GM20431 (cell line): ENCODE data around the gene AGFG1.
"Not testable (repeated sequence)": the region's sequence is repeated elsewhere in the genome, so short reads cannot be mapped to it uniquely, and the experiment has no call there.

Source experiments
- in situ Hi-C: fragments of 300-500 bp; cut with MseI, MboI; formaldehyde crosslinking; loops from one replicate; pipeline ENCODE4 v1.15.0; 2020; ENCODE audit warnings: low sequenced_read_pairs; ENCODE audit not compliant: unreplicated experiment

The AGFG1 gene

GRCh38 chr2:227527351-227527750 lies 55.4 kb downstream of the AGFG1 start:
- in situ Hi-C loops = no loop called here

DNA sequence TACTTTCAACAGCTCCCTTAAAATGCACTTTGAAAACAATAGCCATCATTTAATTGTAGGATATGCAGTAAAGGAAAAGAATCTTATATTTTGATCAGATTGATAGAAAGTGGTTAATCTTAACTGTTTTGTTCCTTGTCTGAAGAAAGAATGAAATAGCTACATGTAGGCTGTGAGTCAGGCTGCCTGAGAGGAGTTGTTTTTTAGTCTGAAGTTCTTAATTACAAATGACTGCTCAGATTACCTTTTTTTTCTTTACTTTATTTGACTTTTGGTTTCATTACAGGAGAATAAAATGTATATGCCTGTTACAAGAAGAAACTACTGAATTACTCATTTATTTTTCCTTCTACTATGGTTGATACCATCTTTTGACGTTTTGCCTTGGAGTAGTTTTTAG lies 56.8 kb downstream of the AGFG1 start:
- in situ Hi-C loops = no loop called here

GRCh38 chr2:227529871-227530270 lies 57.9 kb downstream of the AGFG1 start:
- in situ Hi-C loops = no loop called here

- in situ Hi-C loops = no loop called here
These were observed 62.8 kb downstream of the AGFG1 start for GRCh38 chr2:227534714-227535113.

GRCh38 chr2:227536445-227536844 lies 64.5 kb downstream of the AGFG1 start:
- in situ Hi-C loops = no loop called here

DNA sequence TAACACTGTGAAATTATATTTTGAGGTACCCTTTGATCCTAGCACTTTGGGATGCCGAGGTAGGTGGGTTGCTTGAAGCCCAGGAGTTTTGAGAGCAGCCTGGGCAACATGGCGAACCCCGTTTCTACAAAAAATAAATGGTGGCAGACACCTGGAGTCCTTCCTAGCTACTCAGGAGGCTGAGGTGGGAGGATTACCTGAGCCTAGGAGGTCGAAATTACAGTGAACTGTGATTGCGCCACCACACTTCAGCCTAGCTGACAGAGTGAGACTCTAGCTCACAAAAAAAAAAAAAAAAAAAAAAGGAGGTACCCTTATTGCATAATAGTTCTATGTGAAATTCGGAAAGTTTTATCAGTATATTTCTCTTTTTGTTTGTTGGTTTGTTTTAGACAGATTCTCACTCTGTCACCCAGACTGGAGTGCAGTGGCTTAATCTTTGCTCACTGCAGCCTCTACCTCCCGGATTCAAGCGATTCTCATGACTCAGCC lies 67.6 kb downstream of the AGFG1 start:
- in situ Hi-C loops = no loop called here

DNA sequence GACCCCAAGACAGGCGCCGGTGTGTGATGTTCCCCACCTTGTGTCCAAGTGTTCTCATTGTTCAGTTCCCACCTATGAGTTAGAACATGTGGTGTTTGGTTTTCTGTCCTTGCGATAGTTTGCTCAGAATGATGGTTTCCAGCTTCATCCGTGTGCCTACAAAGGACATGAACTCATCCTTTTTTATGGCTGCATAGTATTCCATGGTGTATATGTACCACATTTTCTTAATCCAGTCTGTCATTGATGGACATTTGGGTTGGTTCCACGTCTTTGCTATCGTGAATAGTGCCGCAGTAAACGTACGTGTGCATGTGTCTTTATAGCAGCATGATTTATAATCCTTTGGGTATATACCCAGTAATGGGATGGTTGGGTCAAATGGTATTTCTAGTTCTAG lies 68.4 kb downstream of the AGFG1 start:
- in situ Hi-C loops = not testable (repeated sequence)

- in situ Hi-C loops = no loop called here
These were observed 74.0 kb downstream of the AGFG1 start for GRCh38 chr2:227545990-227546389.

DNA sequence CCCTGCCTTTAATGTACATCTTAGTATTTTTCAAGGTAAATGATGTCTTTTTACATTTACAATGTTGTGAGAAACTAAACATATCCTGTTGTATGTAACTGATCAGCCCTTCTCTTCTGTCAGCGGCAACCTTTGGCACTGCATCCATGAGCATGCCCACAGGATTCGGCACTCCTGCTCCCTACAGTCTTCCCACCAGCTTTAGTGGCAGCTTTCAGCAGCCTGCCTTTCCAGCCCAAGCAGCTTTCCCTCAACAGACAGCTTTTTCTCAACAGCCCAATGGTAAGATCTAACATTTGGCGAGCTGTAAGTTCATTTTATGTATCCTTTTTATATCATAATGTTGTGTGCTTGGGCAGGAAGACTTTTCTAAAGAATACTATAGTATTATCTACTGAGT lies 79.9 kb downstream of the AGFG1 start:
- in situ Hi-C loops = no loop called here

DNA sequence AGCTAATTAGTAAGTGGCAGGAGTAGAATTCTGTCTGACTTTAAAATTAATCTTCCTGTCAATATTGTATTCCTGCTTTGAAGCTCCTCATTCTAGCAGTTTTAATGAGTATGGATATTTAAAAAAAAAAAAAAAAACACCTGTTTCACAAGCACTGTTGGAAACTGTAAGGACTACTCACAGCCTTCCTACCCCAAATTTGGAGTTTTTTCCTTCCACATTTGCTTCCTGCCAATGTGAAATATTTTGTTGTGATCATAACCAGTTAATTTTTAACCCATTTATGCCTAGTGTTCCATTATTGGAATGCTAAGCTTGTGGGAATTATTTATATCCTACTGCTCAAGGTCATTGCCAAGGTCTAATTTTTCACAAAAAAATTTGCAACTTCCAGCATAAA lies 90.6 kb downstream of the AGFG1 start:
- in situ Hi-C loops = no loop called here

DNA sequence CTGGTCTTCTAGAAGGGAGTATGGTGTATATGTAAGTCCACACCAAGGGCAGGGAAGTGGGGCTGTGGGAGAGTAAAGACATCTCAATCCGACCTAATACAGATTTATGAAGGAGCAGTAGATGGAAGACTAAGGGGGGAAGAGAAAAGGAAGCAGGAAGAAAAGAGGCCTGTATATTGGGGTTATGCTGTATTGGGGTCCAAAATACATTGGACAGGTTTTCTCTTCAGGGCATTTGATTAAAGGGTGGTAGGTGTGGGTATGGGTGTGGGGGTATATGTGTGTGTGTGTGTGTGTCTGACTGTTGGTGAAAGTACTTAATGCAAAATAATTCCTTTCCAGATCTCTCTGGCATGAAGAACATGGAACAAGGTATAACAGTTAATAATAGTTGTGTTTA lies 93.1 kb downstream of the AGFG1 start:
- in situ Hi-C loops = no loop called here

DNA sequence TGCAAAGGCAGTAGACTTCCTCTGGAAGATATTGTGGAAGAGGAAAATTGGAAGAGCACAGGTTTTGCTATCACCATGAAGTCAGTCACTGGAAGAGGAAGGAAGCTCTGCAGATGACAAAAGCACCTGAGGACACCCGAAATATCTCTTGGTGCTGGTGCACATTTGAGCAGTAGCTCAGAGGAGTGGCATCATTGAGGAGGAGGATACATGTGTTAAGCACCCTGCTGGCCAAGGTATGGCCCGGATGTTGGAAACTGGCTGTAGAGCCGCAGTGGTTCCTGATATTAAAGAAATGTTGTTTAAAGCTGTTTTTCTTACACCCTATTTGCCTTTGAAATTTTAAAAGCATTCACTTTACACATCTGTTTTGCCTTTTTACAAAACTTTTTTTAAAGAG lies 94.1 kb downstream of the AGFG1 start:
- in situ Hi-C loops = no loop called here

DNA sequence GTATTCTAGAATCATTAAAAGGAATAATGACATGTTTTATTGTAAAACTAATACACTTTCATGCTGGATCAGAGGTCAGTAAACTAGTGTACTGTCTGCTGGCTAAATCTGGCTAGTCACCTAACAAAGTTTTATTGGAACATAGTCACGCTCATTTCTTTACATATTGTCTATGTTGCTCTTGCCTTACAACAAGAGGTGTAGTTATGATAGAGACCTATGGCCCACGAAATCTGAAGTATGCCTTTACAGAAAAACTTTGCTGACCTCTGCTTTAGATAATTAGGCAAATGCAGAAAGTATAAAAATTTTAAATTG lies 96.9 kb downstream of the AGFG1 start:
- in situ Hi-C loops = no loop called here

DNA sequence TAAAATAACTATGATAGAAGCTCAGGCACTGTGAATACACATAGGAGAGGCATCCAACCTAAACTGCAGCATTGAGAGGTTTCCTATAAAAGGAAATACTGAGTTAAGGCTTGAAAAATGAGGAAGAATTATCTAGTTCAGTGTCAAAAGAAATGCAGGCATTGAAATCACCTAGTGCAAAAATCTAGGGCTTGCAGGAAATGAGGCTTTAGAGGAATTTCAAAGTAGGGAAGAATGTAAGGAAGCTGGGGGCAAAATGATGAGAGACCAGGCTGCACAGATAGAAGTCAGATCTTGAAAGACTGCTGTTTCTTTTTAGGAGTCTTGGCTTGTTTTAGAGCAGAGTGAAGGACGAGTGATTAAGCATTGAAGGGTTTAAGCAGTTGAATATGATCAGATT lies 98.7 kb downstream of the AGFG1 start:
- in situ Hi-C loops = no loop called here

DNA sequence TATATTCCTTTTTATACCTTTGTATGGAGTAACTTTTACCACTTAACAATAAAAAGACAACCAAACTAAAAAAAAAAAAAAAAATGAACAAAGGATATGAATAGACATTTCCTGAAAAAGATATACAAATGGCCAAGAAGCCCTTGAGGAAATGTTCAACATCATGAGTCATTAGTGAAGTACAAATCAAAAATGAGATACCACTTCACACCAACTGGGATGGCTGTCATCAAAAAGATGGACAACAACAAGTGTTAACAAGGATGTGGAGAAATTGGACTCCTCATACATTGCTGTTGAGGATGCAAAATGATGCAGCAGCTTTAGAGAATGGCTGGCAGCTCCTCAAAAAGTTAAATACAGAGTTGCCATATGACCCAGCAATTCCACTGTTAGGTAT lies 104.2 kb downstream of the AGFG1 start:
- in situ Hi-C loops = no loop called here

GRCh38 chr2:227576812-227577211 lies 104.9 kb downstream of the AGFG1 start:
- in situ Hi-C loops = no loop called here

DNA sequence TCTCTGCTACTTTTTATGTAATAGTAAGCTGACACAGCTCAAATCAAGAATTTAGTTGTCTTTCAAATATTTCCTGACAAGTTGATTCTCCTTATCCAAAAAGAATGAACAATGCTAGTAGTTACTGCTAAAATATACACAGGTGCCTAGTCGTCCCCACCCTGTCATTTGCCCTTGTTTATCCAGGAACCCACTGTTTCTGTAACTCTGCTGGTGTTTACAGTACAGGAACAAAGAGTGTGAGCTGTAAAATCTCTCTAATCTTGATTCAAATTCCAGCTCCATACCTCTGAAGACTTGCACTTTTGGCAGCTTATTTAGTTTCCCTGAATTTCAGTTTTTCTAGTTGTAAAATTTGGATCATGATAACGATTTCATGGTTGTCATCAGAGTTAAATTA lies 105.6 kb downstream of the AGFG1 start:
- in situ Hi-C loops = no loop called here

- in situ Hi-C loops = no loop called here
These were observed 106.7 kb downstream of the AGFG1 start for GRCh38 chr2:227578642-227579041.

- in situ Hi-C loops = no loop called here
These were observed 107.8 kb downstream of the AGFG1 start for GRCh38 chr2:227579791-227580190.

DNA sequence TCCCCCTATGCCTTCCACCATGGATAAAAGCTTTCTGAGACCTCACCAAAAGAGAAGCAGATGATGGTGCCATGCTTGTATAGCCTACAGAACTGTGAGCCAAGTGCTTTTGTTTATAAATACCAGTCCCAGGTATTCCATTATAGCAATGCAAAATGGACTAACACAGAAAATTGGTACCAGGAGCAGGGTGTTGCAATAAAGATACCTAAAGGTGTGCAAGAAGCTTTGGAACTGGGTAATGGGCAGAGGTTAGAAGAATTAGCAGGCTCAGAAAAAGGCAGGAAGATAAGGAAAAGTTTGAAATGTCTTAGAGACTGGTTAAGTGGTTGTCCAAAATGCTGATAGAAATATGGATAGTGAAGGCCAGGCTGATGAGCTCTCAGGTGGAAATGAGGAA lies 110.4 kb downstream of the AGFG1 start:
- in situ Hi-C loops = no loop called here

DNA sequence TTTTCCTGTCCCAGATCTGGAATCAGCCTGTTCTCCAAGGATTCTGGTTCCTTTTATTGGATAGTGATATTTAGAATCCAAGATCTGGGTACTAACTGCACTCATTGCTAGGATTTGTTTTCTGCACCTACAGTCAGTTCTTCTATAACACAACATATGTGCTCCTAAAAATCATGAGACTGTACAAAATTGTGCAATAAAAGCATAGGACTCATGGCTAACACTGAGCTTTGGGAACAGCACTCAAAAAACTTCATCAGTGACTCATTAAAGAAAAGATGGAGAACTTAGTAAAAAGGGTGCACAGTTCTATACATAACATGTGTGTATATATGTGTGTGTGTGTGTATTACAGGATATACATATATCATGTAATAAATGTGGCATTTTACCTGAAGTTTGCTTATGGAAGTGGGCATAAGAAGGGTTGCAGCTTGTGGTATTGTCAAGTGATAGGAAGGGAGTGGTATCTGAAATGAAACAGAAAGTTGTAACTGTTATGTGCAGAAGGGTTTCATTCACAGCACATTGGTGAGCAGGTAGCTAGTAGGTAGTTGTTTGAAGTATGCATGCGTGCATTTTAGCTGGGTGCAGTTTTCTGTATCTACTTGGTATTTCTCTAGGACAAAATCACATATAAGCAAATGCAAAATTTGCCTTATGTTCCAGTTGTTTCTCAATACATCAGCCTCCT lies 120.9 kb downstream of the AGFG1 start:
- in situ Hi-C loops = no loop called here

GRCh38 chr2:227595797-227596196 lies 123.8 kb downstream of the AGFG1 start:
- in situ Hi-C loops = no loop called here

GRCh38 chr2:227597036-227597435 lies 125.1 kb downstream of the AGFG1 start:
- in situ Hi-C loops = no loop called here
